Hindlimb muscle (tissue), 1 donor: ENCODE results near the gene PIEZO1. TPM values are rescaled to one million over a fixed set of nuclear protein-coding genes. Genes with fewer than 3 reads are reported as not detected.

Experiments
- DNase-seq: peaks from one replicate; pipeline ENCODE4 v3.0.0-alpha.2; 2013
- polyA plus RNA-seq: library from polyadenylated mRNA; unstranded; fragments of 120-200 nt; gene quantifications from one replicate; pipeline ENCODE4 v1.2.1, GENCODE V29; 2013; ENCODE audit not compliant: insufficient read length

PIEZO1 gene
- polyA plus RNA-seq, 1 donor, result 71.1 TPM

DNA sequence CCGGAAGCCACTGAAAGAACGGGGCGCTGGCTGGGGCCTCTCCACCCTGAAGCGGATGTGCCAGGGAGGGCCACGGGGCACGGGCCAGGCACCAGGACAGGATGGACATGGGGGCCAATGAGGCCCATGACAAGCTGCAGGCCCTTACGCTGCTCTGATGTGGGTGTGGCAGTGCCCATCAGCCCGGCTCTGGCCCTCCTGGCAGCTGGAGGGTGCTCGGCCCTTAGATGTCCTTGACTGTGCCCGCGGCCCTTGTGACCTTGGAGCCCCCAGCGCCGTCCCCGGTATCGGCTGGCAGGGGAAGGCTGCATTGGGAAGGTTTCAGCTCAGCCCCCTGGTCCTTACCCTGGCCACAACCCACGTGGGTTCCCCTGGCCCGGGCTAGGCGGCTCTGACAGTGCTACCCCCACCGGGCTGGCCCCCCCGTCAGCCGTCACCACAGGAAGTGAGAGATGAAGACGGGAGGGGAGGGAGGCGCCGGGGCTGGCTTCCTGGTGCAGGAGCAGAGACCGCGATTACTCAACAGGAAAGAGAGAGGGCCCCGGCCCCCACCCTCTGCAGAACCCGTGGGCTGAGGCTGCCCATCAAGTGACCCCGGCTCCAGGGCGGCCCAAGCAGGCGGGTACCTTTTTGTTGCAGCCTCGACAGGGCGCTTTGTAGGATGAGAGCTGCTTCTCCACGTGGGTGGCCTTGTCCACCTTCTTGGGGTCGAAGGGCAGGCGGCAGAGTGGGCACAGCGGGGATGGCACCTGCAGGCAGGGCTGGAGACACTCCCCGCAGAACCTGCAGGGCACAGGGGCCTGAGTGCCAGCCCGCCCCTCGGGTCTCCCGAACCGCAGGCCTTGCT is 84.2 kb downstream of the PIEZO1 start:
- peak; percentile 64 for DNase-seq

DNA sequence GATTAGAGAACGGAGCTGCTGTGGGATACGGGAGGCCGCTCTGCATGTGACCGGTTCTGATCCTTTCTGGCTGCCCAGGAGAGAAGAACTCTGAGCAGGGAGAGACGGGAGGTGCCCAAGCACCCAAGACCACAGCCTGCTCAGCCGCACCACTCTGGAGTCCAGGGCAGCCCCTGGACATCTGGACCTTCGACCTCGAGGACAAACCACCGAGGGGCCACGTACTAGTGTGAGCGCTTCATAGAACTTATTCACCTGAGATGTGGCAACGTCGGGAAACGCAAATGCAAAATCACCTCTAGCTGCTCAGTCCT is 84.7 kb downstream of the PIEZO1 start:
- no peak for DNase-seq

DNA sequence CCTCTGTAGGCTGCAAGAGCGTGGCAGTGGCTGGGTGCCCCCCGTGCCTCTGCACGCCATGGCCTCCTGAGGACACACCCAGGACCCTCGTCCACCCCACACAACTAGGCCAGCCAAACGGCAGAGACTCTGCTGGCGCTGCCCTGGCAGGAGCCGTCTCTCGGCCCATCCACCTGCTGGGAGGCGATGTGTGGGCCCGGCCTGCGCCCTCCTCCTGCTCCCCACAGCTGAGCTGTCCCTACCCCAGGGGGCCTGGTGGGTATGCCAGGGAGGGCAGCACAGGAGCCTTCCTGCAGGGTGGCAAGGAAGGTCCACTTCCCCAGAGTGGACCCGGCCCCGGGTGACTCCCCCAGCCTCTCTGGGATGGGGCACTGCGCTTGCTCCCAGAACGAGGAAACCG is 85.8 kb downstream of the PIEZO1 start:
- no peak for DNase-seq

DNA sequence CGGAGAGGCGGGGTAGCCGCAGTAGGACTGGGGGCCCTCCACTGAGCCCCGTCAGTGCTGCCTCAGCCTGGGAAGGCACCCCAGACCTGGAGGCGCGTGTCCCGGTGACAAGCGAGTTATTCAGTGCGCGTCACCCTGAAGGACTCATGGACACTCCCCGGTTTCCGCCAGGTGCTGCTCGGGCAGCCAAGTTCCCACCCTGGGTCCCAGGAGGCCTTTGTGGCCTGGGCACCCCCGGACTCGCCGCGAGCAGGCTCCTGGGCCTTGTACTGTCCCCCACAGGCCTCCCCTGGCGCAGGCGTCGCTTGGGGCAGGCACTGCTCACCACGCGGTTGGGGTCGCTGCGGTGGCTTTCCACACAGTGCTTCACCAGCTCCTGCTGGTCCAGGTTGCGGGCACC is 86.4 kb downstream of the PIEZO1 start:
- no peak for DNase-seq

GRCh38 chr16:88697831-88698615 is 87.0 kb downstream of the PIEZO1 start:
- no peak for DNase-seq

- DNase-seq, result no peak
Measured at GRCh38 chr16:88697116-88697830, 87.7 kb downstream of the PIEZO1 start.

GRCh38 chr16:88696441-88696840 is 88.6 kb downstream of the PIEZO1 start:
- no peak for DNase-seq

DNA sequence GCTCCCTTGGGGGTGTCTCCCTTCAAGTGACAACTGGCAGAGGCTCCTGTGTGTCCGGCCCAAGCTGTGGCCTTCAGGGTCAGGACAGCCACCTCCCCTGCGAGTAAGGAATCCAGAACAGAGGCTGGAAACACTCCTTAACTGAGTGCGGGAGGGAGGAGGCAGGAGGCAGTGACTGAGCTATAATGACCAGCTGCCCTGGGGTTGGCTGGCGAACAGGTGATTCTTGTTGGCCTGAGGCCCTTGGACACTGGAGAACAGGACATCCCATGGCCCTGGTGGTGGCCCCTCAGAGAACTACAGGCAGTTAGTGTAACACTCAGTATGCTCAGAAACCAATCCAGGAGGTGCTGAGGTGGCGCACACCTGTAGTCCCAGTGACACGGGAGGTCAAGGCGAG is 89.3 kb downstream of the PIEZO1 start:
- DNase-seq, result no peak

DNA sequence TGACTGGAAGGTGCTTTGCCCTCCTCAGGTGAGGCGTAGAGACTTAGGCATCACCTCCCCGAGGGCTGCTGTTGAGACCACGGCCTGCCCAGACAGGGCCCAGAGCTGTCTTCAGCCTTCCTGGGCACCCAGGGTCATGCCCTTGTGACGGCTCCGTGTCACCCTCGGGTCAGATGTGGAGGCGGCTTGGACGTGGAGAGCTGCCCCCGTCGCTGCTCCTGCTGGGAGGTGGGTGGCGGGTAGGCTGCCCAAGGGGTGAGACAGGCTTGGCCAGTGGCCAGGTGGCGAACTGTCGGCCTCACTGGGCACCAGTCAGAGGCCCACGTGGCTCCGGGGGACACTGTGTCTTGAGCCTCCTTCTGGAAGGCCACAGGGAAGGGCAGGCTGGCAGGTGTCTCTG is 89.8 kb downstream of the PIEZO1 start:
- DNase-seq, result no peak

GRCh38 chr16:88694221-88695087 is 90.6 kb downstream of the PIEZO1 start:
- DNase-seq, result no peak

DNA sequence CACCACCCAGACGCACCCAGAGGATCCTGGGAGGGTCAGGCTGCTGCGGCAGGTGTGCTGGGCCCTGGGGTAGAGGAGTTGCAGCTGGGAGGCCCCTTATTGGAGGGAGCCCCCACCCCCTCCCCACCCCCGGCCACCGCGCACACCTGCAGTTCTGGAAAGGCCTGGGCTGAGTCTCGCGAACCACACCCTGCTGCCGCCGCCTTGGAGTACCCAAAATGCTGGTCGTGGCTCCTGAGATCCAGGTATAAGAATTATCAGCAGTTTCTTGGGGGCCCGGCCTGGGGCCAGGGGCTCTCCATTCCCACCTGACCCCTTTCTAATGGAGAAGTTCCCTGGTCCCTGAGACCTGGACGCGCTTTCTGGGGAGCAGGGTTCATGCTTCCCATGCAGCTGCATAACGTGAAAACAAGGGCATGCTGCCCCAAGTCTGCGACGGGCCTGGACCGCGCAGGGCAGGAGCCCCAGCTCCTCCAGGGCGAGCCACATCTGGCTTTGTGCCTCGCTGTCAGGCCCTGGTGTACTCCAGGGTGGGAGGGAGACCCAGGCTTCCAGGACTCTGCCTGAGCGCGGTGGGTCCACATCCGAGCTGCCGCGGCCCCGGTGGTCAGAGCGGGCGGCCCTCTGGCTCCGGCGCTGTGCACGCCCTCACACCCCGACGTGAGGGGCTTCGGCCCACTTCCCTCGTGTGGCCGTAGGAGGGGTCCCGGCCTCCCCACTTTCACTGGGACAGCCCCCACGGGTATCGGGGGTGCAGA is 91.4 kb downstream of the PIEZO1 start:
- DNase-seq, result no peak

DNA sequence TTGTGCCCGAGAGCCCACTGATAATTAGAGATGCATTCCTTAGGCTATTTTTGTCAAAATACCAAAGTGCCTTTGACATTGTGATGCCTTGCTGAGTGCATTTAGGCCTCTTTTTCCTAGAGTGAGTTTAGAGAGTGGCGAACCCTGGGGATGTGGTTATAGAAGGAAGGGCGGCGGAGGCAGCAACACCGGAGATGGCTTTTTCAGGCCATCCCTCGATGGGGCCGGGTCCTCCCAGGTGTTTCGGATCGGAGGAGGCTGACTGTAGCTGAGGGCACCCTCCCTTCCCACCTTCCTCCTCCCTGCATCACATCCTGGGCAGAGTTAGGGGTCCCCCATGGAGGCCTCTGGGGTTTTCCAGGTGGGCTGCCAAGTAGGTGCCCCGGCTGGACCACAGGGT is 92.2 kb downstream of the PIEZO1 start:
- DNase-seq, result no peak

- DNase-seq, result no peak
Measured at GRCh38 chr16:88691924-88692560, 93.0 kb downstream of the PIEZO1 start.

- no peak for DNase-seq
Measured at GRCh38 chr16:88691129-88691813, 93.7 kb downstream of the PIEZO1 start.

DNA sequence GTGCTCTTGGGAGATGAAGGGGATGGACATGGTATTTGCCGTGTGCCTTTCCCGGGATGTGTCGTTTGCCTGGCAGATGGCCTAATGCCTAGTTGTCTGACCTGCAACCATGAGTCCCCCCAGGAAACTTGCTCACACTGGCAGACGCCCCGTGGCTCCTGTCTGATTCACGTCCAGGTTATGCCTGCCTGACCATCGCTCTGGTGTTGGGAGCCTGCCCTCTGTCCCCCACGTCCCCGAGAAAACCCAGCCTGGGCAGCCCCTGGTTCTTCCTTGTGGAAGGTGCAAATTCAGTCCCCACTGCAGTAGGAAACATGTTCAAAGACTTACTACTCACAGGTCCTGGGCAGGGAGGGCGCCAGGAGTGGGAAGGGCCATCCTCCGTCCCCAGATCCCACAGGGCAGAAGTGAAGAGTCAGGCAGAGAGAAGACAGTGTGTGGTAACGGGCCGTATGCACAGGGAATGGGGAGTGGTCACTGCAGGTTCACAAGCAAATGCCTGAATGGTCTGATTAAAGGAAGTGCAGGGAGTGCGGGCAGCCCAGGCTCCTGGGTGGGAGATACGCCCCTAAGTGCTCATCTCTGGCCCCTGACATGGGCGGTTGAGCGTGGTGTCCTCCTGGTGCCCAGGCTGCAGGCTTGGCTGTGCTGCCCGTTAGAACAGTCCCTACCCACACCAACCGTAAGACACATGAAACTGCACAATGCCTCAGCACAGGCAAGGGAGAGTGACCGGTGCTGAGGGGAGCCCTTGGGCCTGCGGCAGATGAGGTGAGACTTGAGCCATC is 94.5 kb downstream of the PIEZO1 start:
- no peak for DNase-seq

DNA sequence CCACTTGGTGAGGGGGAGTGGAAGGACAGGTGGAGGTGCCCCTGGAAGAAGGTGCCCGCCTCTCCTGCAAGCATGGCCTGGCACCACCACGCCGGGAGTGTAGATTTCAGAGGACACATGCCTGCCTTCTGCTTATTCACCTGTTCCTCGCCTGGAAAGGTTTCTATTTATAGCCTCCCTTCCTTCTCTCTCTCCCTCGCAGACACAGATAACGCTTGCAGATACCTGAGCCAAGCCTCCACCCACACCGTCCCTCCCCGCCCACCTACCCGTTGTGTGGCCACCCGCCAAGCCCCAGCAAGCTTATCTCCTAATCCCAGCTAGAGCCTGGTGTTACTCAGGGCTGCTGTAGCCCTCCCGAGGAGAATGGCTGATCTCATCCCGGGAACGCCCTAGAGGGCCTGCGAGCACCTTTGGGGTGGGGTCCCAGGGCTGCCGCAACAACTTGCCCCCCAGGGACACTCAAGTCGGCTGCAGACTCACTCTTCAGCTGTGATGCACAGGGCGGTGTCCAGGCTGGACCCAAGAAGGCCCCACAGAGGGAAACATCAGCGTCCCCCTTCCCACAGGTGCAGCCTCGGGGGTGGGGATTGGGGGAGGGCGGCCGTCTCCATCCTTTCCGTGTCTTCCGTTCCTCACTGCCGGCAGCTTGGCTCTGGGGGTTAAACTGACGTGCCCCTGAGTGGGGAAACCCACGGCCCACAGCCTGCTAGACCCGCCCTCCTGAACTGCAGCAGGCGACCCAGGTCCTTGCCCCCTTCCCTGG is 96.8 kb downstream of the PIEZO1 start:
- no peak for DNase-seq

GRCh38 chr16:88687676-88688012 is 97.4 kb downstream of the PIEZO1 start:
- DNase-seq, result no peak

DNA sequence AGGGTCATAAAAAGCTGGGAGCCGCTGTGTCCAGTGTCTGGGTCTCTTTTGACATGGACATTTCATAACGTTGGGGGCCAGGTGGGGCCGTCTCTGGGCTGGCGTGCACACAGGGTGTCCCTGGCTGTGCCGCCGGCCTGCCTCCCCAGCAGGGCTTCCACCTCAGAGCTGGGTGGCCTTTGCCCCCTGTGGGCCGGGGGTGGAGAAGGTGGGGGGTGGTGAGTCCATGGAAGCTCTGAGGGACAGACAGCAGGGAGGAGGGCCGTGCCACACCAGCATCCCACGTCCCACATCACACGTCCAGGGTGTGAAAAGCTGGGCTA is 97.8 kb downstream of the PIEZO1 start:
- no peak for DNase-seq
